GM12878 (cell line): Measurements from ENCODE around the gene CCDC51. TPM values are rescaled to one million over a fixed set of nuclear protein-coding genes. Genes with fewer than 3 reads are reported as not detected.

Experiments
- ATAC-seq: fragments of 200-7000 bp; cut with Tn5 transposase; 3 replicates; pipeline ENCODE4 v1.9.1; 2020; ENCODE audit warnings: mild to moderate bottlenecking, moderate library complexity
- BruUV-seq: library from RNA; stranded (reverse); fragments of 400-500 nt; replicated peaks from 2 replicates; lab custom pipeline; 2021; lab: Mats Ljungman, UMichigan
- CTCF ChIA-PET: fragments of 300-600 bp; sonication (Branson Sonifier 250); formaldehyde crosslinking; extraction: SDS; loops from one replicate; lab custom pipeline; 2021; ENCODE audit warnings: inconsistent platforms; lab: Yijun Ruan, JAX
- POLR2A ChIA-PET: fragments of 350-600 bp; formaldehyde crosslinking; extraction: SDS; loops from one replicate; lab custom pipeline; 2021; ENCODE audit warnings: inconsistent platforms; lab: Charles Lee
- RAD21 ChIA-PET: fragments of 300-600 bp; sonication (Branson Sonifier 250); formaldehyde crosslinking; loops from one replicate; lab custom pipeline; 2023; ENCODE audit warnings: antibody characterized with exemption; ENCODE audit not compliant: unreplicated experiment; lab: Charles Lee
- SMC1A ChIA-PET: fragments of 300-600 bp; sonication (Branson Sonifier 250); formaldehyde crosslinking; loops from one replicate; lab custom pipeline; 2023; ENCODE audit not compliant: unreplicated experiment, uncharacterized antibody; lab: Charles Lee
- DNase-seq: peaks from one replicate; pipeline ENCODE4 v3.0.0-alpha.2; 2011; ENCODE audit warnings: low read depth, low spot score
- FAIRE-seq: peaks from 3 replicates; lab custom pipeline; 2011; peaks lifted over from hg19 to GRCh38; lab: Jason Lieb, UNC
- H2AFZ ChIP-seq: 2 replicates; pipeline ENCODE4 v1.6.0; 2011; ENCODE audit warnings: low read depth, low read length, control low read depth; ENCODE audit not compliant: control insufficient read depth
- H3K27ac ChIP-seq: 2 replicates; pipeline ENCODE4 v1.5.1; 2011; ENCODE audit warnings: control low read depth; ENCODE audit not compliant: control insufficient read depth, insufficient read depth
- H3K27me3 ChIP-seq, 2 experiments: replicated peaks in 1 of 2; 2 replicates each; pipeline versions ENCODE4 v1.6.0 to v1.6.1; 2011; ENCODE audit warnings: low read length in 1 of 2; ENCODE audit not compliant: control insufficient read depth in 2 of 2, insufficient read depth in 2 of 2
- H3K36me3 ChIP-seq, 2 experiments: 2 replicates each; pipeline ENCODE4 v1.5.1; 2011; ENCODE audit warnings: low read length in 1 of 2; ENCODE audit not compliant: control insufficient read depth in 2 of 2, insufficient read depth in 2 of 2
- H3K4me1 ChIP-seq: 2 replicates; pipeline ENCODE4 v1.6.1; 2011; ENCODE audit warnings: mild to moderate bottlenecking, low read length, moderate library complexity, mixed read lengths; ENCODE audit not compliant: control insufficient read depth, insufficient read depth
- H3K4me2 ChIP-seq: 2 replicates; pipeline ENCODE4 v1.6.0; 2011; ENCODE audit warnings: control low read depth; ENCODE audit not compliant: control insufficient read depth, insufficient read depth
- H3K4me3 ChIP-seq: fragments of 200-600 bp; sonication (generic); 2 replicates; pipeline ENCODE4 v1.5.1; 2016
- H3K79me2 ChIP-seq: 2 replicates; pipeline ENCODE4 v1.6.0; 2011; ENCODE audit warnings: low read length; ENCODE audit not compliant: control insufficient read depth, insufficient read depth
- H3K9ac ChIP-seq: 2 replicates; pipeline ENCODE4 v1.8.0; 2011; ENCODE audit warnings: low read length, control low read depth, mixed read lengths; ENCODE audit not compliant: control insufficient read depth, insufficient read depth
- H3K9me3 ChIP-seq: replicated peaks from 3 replicates; pipeline ENCODE4 v1.5.1; 2011; ENCODE audit warnings: mild to moderate bottlenecking, low read length; ENCODE audit not compliant: control insufficient read depth, insufficient read depth
- H4K20me1 ChIP-seq: 2 replicates; pipeline ENCODE4 v1.6.0; 2011; ENCODE audit not compliant: control insufficient read depth, insufficient read depth
- ASH2L ChIP-seq: fragments of 300-600, 200-600 bp; sonication (generic); IDR thresholded peaks from 2 replicates; pipeline ENCODE4 v1.6.1; 2017; ENCODE audit warnings: low read depth, mild to moderate bottlenecking, borderline replicate concordance
- CBX3 ChIP-seq: fragments of 200-600 bp; sonication (generic); IDR thresholded peaks from 2 replicates; pipeline ENCODE4 v1.6.1; 2016; ENCODE audit warnings: low read depth, borderline replicate concordance
- CBX5 ChIP-seq: sonication (generic); IDR thresholded peaks from 2 replicates; pipeline ENCODE4 v1.6.1; 2016; ENCODE audit warnings: low read depth, moderate library complexity, mild to moderate bottlenecking, inconsistent platforms
- CEBPB ChIP-seq, 2 experiments: fragments of 150-350 bp in 1 of 2; IDR thresholded peaks; 2 replicates each; pipeline ENCODE4 v1.6.1; 2012 to 2014; ENCODE audit warnings: low read depth in 2 of 2, low read length in 2 of 2, borderline replicate concordance in 1 of 2, inconsistent platforms in 1 of 2
- CREB1 ChIP-seq: IDR thresholded peaks from 2 replicates; pipeline ENCODE4 v1.6.1; 2012; ENCODE audit warnings: low read depth, mild to moderate bottlenecking, inconsistent platforms
- FOXM1 ChIP-seq: IDR thresholded peaks from 2 replicates; pipeline ENCODE4 v1.6.1; 2012; ENCODE audit warnings: low read depth, mild to moderate bottlenecking, inconsistent platforms, low read length, moderate library complexity
- RAD21 ChIP-seq: IDR thresholded peaks from 2 replicates; pipeline ENCODE4 v1.6.1; 2011; ENCODE audit warnings: mild to moderate bottlenecking, low read depth, low read length, moderate library complexity; ENCODE audit not compliant: insufficient read depth
- SRF ChIP-seq, 2 experiments: IDR thresholded peaks; 2 replicates each; pipeline ENCODE4 v1.6.1; 2011; ENCODE audit warnings: low read depth in 2 of 2, low read length in 2 of 2, mild to moderate bottlenecking in 1 of 2, moderate library complexity in 1 of 2
- YBX1 ChIP-seq: fragments of 450-650 bp; IDR thresholded peaks from 2 replicates; pipeline ENCODE4 v1.6.1; 2016; ENCODE audit warnings: antibody characterized with exemption
- ZSCAN29 ChIP-seq: fragments of 450-650 bp; IDR thresholded peaks from 2 replicates; pipeline ENCODE4 v1.6.1; 2017; ENCODE audit warnings: mild to moderate bottlenecking, moderate library complexity
- WGBS: methylation state at CpG from one replicate; pipeline ENCODE4 v1.1.6; 2016; ENCODE audit warnings: low lambda C conversion rate; ENCODE audit not compliant: insufficient replicate concordance, insufficient coverage; ENCODE audit errors: missing lambda C conversion rate; 5-methylcytosine and 5-hydroxymethylcytosine counted together
- in situ Hi-C: fragments of 300-500 bp; cut with MboI; formaldehyde crosslinking; loops from 9 replicates; pipeline ENCODE4 v1.14.3; 2018; ENCODE audit warnings: mixed read lengths
- intact Hi-C: fragments of 100-400 bp; cut with micrococcal nuclease; formaldehyde crosslinking; loops from one replicate; pipeline ENCODE4 v1.14.2; 2022; ENCODE audit not compliant: unreplicated experiment
- polyA plus RNA-seq, 11 experiments: library from polyadenylated mRNA; depleted of rRNA in 4 of 11; unstranded in 6 of 11; stranded (reverse) in 5 of 11; fragments of >200 nt; fragmentation: Nextera tagmentation in 4 of 11; fragmentation: Illumina TruSeq in 1 of 11; extraction: Ambion mirVana in 4 of 11; extraction: Trizol in 1 of 11; gene quantifications; 1 replicate in 1 of 11; 2 replicates in 10 of 11; pipeline versions ENCODE4 v1.2.1 to v1.2.3, GENCODE V29; 2011 to 2016; ENCODE audit warnings: inconsistent platforms in 2 of 11, missing spikeins in 2 of 11, low read depth in 1 of 11
- total RNA-seq, 4 experiments: library from RNA; depleted of rRNA in 3 of 4; stranded (reverse); fragments of >200 nt in 3 of 4; fragmentation: Illumina TruSeq in 1 of 4; extraction: Trizol in 1 of 4; gene quantifications; 2 replicates each; pipeline versions ENCODE4 v1.2.1 to v1.2.3, GENCODE V29; 2013 to 2021
- TF ChIP-seq, protein P1 (sequence below): fragments of 450-650 bp; IDR thresholded peaks from 2 replicates; pipeline ENCODE4 v1.6.1; 2017; ENCODE audit warnings: mild to moderate bottlenecking, low read depth, inconsistent platforms; ENCODE audit not compliant: poor library complexity, severe bottlenecking
- TF ChIP-seq, protein P2 (sequence below): IDR thresholded peaks from 2 replicates; pipeline ENCODE4 v1.6.1; 2012; ENCODE audit warnings: improper control_type of control experiment, low read depth, low read length; ENCODE audit not compliant: insufficient replicate concordance

The CCDC51 gene
- total and polyA plus RNA-seq, 10 of the 15 experiments (the other 5 are each of a cell fraction or from before 2014, with no cell fraction given) = 10.6 to 54.9 (median 28.5) TPM

DNA sequence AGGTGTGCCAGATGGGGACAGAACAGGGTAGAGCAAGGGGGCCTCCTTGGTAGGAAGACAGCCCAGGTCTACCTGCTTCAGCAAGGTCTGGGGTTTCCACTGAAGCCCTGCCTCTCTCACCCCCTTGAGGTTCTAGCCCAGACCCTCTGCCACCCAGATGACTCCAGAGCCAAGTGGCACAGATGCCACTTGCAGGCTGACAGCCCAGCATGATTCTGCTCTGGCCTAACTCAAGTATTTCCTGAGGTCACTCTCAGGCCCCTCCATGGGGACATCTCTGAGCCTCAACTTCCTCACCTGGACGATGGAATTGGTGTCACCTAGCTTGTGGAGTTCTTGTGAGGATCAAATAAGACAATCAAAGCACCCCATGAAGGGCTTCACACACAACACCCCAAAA is 33.9 kb downstream of the CCDC51 start:
- TF ChIP-seq CBX3 (no peak), YBX1 (no peak), ASH2L (no peak), RAD21 (no peak), SRF (IDR thresholded peaks at IDR 0.05; ENCODE audit: low read depth in 2 of 2, low read length in 2 of 2) (no peak), CEBPB (IDR thresholded peaks at IDR 0.05; ENCODE audit: borderline replicate concordance in 1 of 2, low read depth in 2 of 2, low read length in 2 of 2) (no peak), FOXM1 (no peak), ZSCAN29 (no peak), CBX5 (no peak), CREB1 (no peak)
- TF ChIP-seq, protein P1, sequence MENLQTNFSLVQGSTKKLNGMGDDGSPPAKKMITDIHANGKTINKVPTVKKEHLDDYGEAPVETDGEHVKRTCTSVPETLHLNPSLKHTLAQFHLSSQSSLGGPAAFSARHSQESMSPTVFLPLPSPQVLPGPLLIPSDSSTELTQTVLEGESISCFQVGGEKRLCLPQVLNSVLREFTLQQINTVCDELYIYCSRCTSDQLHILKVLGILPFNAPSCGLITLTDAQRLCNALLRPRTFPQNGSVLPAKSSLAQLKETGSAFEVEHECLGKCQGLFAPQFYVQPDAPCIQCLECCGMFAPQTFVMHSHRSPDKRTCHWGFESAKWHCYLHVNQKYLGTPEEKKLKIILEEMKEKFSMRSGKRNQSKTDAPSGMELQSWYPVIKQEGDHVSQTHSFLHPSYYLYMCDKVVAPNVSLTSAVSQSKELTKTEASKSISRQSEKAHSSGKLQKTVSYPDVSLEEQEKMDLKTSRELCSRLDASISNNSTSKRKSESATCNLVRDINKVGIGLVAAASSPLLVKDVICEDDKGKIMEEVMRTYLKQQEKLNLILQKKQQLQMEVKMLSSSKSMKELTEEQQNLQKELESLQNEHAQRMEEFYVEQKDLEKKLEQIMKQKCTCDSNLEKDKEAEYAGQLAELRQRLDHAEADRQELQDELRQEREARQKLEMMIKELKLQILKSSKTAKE = no peak
- TF ChIP-seq, protein P2, sequence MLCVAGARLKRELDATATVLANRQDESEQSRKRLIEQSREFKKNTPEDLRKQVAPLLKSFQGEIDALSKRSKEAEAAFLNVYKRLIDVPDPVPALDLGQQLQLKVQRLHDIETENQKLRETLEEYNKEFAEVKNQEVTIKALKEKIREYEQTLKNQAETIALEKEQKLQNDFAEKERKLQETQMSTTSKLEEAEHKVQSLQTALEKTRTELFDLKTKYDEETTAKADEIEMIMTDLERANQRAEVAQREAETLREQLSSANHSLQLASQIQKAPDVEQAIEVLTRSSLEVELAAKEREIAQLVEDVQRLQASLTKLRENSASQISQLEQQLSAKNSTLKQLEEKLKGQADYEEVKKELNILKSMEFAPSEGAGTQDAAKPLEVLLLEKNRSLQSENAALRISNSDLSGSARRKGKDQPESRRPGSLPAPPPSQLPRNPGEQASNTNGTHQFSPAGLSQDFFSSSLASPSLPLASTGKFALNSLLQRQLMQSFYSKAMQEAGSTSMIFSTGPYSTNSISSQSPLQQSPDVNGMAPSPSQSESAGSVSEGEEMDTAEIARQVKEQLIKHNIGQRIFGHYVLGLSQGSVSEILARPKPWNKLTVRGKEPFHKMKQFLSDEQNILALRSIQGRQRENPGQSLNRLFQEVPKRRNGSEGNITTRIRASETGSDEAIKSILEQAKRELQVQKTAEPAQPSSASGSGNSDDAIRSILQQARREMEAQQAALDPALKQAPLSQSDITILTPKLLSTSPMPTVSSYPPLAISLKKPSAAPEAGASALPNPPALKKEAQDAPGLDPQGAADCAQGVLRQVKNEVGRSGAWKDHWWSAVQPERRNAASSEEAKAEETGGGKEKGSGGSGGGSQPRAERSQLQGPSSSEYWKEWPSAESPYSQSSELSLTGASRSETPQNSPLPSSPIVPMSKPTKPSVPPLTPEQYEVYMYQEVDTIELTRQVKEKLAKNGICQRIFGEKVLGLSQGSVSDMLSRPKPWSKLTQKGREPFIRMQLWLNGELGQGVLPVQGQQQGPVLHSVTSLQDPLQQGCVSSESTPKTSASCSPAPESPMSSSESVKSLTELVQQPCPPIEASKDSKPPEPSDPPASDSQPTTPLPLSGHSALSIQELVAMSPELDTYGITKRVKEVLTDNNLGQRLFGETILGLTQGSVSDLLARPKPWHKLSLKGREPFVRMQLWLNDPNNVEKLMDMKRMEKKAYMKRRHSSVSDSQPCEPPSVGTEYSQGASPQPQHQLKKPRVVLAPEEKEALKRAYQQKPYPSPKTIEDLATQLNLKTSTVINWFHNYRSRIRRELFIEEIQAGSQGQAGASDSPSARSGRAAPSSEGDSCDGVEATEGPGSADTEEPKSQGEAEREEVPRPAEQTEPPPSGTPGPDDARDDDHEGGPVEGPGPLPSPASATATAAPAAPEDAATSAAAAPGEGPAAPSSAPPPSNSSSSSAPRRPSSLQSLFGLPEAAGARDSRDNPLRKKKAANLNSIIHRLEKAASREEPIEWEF = no peak
- TF ChIP-seq, all 136 proteins: peak for 0
- no peaks in the 10 kb centered on the region for H3K79me2 ChIP-seq

More for the DNA sequence above, 33.9 kb downstream of the CCDC51 start:
- no peak overlapping the region for H3K4me2 ChIP-seq
- 0% methylated on average over 1 of the region's 1 CpG for whole genome bisulfite sequencing
- H3K27me3 ChIP-seq = no peaks in the 10 kb centered on the region
- H3K9ac ChIP-seq = no peak overlapping the region
- ChIA-PET CTCF (interaction anchor here (22.0 kb wide), 1 partner anchor 30 kb away, joined by 757 read pairs; the partner anchor contains the start of genes CCDC51 and TMA7), RAD21 (interaction anchor here (2.3 kb wide), 1 partner anchor 30 kb away, joined by 13 read pairs; no protein-coding TSS in a partner anchor), SMC1A (interaction anchor here (8.0 kb wide), 1 partner anchor 30 kb away, joined by 287 read pairs; the partner anchor contains the start of genes CCDC51 and TMA7), POLR2A (no interaction called here)
- no peaks in the 10 kb centered on the region for H3K36me3 ChIP-seq
- no TSS peak for BruUV-seq
- H2AFZ ChIP-seq = no peak overlapping the region
- FAIRE-seq (no peak), ATAC-seq (no peak), DNase-seq (no peak)
- no peak overlapping the region for H3K4me3 ChIP-seq
- in situ Hi-C loops (no loop called here), intact Hi-C loops (no loop called here)
- no peaks in the 10 kb centered on the region for H3K4me1 ChIP-seq
- no peaks in the 10 kb centered on the region for H4K20me1 ChIP-seq
- no peaks in the 10 kb centered on the region for H3K9me3 ChIP-seq
- no peak overlapping the region for H3K27ac ChIP-seq
